DOHH2 (cell line): ENCODE data around the gene SYTL2.

Experiments used
- H3F3A ChIP-seq: fragments of 200-600 bp; sonication (generic), shearing (Covaris generic); 2 replicates; pipeline ENCODE4 v1.6.0; 2016; ENCODE audit warnings: antibody characterized with exemption, mild to moderate bottlenecking; ENCODE audit not compliant: control insufficient read depth, insufficient read depth
- H3K27ac ChIP-seq: fragments of 200-600 bp; sonication (generic); 2 replicates; pipeline ENCODE4 v1.5.1; 2014; ENCODE audit warnings: low read depth, mild to moderate bottlenecking, low read length, moderate library complexity
- H3K27me3 ChIP-seq: fragments of 200-600 bp; sonication (generic); 2 replicates; pipeline ENCODE4 v1.6.1; 2014; ENCODE audit warnings: mild to moderate bottlenecking, low read length, mixed read lengths; ENCODE audit not compliant: control insufficient read depth
- H3K36me3 ChIP-seq: fragments of 200-600 bp; sonication (generic); 2 replicates; pipeline ENCODE4 v1.6.1; 2014; ENCODE audit warnings: mild to moderate bottlenecking, low read length, moderate library complexity, mixed read lengths; ENCODE audit not compliant: control insufficient read depth
- H3K4me1 ChIP-seq: fragments of 200-600 bp; sonication (generic); 2 replicates; pipeline ENCODE4 v1.6.1; 2014; ENCODE audit warnings: mild to moderate bottlenecking, low read length, mixed read lengths; ENCODE audit not compliant: control insufficient read depth
- H3K4me2 ChIP-seq: fragments of 200-600 bp; sonication (generic); 2 replicates; pipeline ENCODE4 v1.6.0; 2014; ENCODE audit warnings: mild to moderate bottlenecking, low read length, moderate library complexity
- H3K4me3 ChIP-seq: fragments of 200-600 bp; sonication (generic); 2 replicates; pipeline ENCODE4 v1.5.1; 2014; ENCODE audit warnings: mild to moderate bottlenecking, low read length, mixed read lengths
- H3K79me2 ChIP-seq: fragments of 200-600 bp; sonication (generic); 2 replicates; pipeline ENCODE4 v1.6.1; 2014; ENCODE audit warnings: mild to moderate bottlenecking, low read length, mixed read lengths; ENCODE audit not compliant: control insufficient read depth
- H3K9me2 ChIP-seq: fragments of 200-600 bp; sonication (generic); replicated peaks from 2 replicates; pipeline ENCODE4 v1.6.1; 2014; ENCODE audit warnings: mild to moderate bottlenecking, low read length, mixed read lengths; ENCODE audit not compliant: control insufficient read depth
- H3K9me3 ChIP-seq: fragments of 200-600 bp; sonication (generic); 2 replicates; pipeline ENCODE4 v1.6.1; 2014; ENCODE audit warnings: antibody characterized with exemption, low read length, mixed read lengths; ENCODE audit not compliant: control insufficient read depth, insufficient read depth
- H4K20me1 ChIP-seq: fragments of 200-600 bp; sonication (generic); 2 replicates; pipeline ENCODE4 v1.6.0; 2014; ENCODE audit warnings: low read depth, mild to moderate bottlenecking, antibody characterized with exemption, low read length, moderate library complexity; ENCODE audit not compliant: control insufficient read depth, insufficient read depth
- EZH2phosphoT487 ChIP-seq: fragments of 200-600 bp; sonication (generic); IDR thresholded peaks from 2 replicates; pipeline ENCODE4 v1.6.1; 2017; ENCODE audit warnings: borderline replicate concordance, mild to moderate bottlenecking, antibody characterized with exemption, low read length, moderate library complexity, mixed read lengths
- TF ChIP-seq, protein P1 (sequence below): fragments of 200-600 bp; sonication (generic); IDR thresholded peaks from one replicate; pipeline ENCODE4 v1.5.1; 2014; ENCODE audit warnings: antibody characterized with exemption, mild to moderate bottlenecking, low read depth, low read length; ENCODE audit not compliant: poor library complexity, severe bottlenecking

The SYTL2 gene

DNA sequence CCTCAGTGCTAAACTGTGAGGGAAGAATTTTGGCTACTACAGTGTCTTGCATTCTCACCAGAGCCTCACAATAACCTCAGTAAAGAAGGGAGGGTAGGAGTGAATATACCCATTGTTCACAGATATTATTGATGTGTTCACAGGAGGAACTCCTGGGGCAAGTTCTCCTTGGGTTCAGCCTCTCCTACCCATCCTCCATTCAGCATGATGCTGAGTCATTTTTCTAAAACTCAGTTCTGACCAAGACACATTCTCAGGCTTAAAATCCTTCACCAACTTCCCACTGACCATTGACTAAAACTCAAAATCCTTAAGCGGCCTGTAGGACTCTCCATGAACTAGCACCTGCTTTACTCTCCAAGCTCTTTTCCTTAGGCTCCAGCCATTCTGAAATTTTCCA is 48.7 kb downstream of the SYTL2 start:
- no peaks in the 10 kb centered on the region for H3K36me3 ChIP-seq
- no peaks in the 10 kb centered on the region for H4K20me1 ChIP-seq
- no peak overlapping the region for H3K27ac ChIP-seq
- no peaks in the 10 kb centered on the region for H3F3A ChIP-seq
- no peak overlapping the region for H3K4me2 ChIP-seq
- H3K4me1 ChIP-seq = no peaks in the 10 kb centered on the region
- no peak overlapping the region for H3K4me3 ChIP-seq
- H3K79me2 ChIP-seq = no peaks in the 10 kb centered on the region
- TF ChIP-seq EZH2phosphoT487 = no peak
- TF ChIP-seq, protein P1, sequence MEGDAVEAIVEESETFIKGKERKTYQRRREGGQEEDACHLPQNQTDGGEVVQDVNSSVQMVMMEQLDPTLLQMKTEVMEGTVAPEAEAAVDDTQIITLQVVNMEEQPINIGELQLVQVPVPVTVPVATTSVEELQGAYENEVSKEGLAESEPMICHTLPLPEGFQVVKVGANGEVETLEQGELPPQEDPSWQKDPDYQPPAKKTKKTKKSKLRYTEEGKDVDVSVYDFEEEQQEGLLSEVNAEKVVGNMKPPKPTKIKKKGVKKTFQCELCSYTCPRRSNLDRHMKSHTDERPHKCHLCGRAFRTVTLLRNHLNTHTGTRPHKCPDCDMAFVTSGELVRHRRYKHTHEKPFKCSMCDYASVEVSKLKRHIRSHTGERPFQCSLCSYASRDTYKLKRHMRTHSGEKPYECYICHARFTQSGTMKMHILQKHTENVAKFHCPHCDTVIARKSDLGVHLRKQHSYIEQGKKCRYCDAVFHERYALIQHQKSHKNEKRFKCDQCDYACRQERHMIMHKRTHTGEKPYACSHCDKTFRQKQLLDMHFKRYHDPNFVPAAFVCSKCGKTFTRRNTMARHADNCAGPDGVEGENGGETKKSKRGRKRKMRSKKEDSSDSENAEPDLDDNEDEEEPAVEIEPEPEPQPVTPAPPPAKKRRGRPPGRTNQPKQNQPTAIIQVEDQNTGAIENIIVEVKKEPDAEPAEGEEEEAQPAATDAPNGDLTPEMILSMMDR = no peak
- H3K9me2 ChIP-seq = no peaks in the 10 kb centered on the region
- H3K27me3 ChIP-seq = no peaks in the 10 kb centered on the region
- no peaks in the 10 kb centered on the region for H3K9me3 ChIP-seq

DNA sequence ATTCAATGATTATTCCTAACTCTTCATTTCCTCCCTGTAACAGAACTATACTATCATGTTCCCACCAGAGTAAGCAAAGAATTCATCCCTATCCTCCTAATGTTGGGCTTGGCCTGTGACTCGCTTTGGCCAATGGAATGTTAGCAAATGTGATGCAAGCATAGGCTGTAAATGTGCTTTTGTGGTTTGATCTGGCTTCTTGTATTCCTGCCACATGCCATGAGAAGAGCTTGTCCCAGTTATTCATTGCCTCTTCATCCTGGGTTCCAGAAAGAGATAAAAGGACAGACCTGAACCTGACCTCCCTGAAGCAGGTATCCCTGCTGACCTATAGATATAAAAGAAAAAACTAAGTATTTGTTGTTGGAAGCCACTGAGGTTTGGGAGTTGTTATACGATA is 51.0 kb downstream of the SYTL2 start:
- no peaks in the 10 kb centered on the region for H3K79me2 ChIP-seq
- no peaks in the 10 kb centered on the region for H3K4me1 ChIP-seq
- no peaks in the 10 kb centered on the region for H3K27me3 ChIP-seq
- TF ChIP-seq EZH2phosphoT487 = no peak
- TF ChIP-seq, protein P1 = no peak
- H3K36me3 ChIP-seq = no peaks in the 10 kb centered on the region
- H4K20me1 ChIP-seq = no peaks in the 10 kb centered on the region
- H3F3A ChIP-seq = no peaks in the 10 kb centered on the region
- no peaks in the 10 kb centered on the region for H3K9me3 ChIP-seq
- H3K9me2 ChIP-seq = no peaks in the 10 kb centered on the region
- no peak overlapping the region for H3K4me3 ChIP-seq
- no peak overlapping the region for H3K4me2 ChIP-seq
- H3K27ac ChIP-seq = no peak overlapping the region

DNA sequence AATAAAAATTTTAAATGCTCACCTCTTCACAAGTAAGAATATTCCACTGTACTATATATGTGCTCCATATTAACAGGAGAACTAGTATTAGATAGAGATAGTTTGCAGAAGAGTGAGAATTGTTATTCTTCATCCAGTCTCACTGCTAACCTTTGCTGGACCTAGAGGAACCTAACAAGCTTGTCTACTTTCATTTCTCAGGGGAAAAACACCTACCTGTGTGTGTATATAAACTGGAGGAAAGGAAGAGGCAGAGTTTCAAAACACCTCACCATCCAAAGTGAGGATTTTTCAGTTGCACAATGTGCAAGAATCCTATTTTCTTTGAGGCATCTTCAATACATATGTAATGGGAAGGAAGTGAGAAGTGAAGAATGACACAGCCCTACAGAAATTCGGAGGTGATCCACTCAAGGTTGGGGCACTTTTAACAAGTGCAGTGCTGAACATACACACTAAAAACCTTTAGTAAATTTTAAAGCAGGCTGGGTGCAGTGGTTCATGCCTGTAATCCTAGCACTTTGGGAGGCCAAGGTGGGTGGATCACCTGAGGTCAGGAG is 52.4 kb downstream of the SYTL2 start:
- no peaks in the 10 kb centered on the region for H4K20me1 ChIP-seq
- H3K9me3 ChIP-seq = no peaks in the 10 kb centered on the region
- H3K4me2 ChIP-seq = no peak overlapping the region
- H3K4me3 ChIP-seq = no peak overlapping the region
- TF ChIP-seq EZH2phosphoT487 = no peak
- TF ChIP-seq, protein P1 = no peak
- H3K79me2 ChIP-seq = no peaks in the 10 kb centered on the region
- H3F3A ChIP-seq = no peaks in the 10 kb centered on the region
- H3K9me2 ChIP-seq = no peaks in the 10 kb centered on the region
- no peaks in the 10 kb centered on the region for H3K4me1 ChIP-seq
- H3K36me3 ChIP-seq = no peaks in the 10 kb centered on the region
- H3K27me3 ChIP-seq = no peaks in the 10 kb centered on the region
- H3K27ac ChIP-seq = no peak overlapping the region

DNA sequence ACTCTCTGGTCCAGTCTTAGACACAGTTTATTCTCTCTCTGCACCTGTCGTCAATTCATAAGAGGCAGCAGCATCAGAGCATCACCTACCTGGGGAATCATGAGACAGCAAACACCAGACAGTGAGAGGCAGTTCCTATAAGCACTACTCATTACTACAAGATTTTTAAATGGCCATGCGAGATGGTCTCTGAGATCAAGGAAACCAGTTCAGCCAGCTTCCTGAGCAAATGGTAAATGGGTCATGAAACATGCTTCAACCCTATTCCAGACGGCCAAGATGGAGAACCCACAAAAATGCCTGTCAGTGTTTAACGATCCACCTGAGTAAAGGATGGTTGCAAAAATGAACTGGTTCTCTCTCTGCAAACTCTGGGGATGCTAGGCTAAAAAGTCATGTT is 52.9 kb downstream of the SYTL2 start:
- no peak overlapping the region for H3K27ac ChIP-seq
- H3K79me2 ChIP-seq = no peaks in the 10 kb centered on the region
- no peaks in the 10 kb centered on the region for H3K9me3 ChIP-seq
- H3K27me3 ChIP-seq = no peaks in the 10 kb centered on the region
- H3K4me3 ChIP-seq = no peak overlapping the region
- H3K9me2 ChIP-seq = no peaks in the 10 kb centered on the region
- no peaks in the 10 kb centered on the region for H4K20me1 ChIP-seq
- no peak overlapping the region for H3K4me2 ChIP-seq
- no peaks in the 10 kb centered on the region for H3K36me3 ChIP-seq
- H3F3A ChIP-seq = no peaks in the 10 kb centered on the region
- H3K4me1 ChIP-seq = no peaks in the 10 kb centered on the region
- TF ChIP-seq, protein P1 = no peak
- TF ChIP-seq EZH2phosphoT487 = no peak
